DOHH2 (cell line): ENCODE results near the gene PFDN5.

Source experiments
- CTCF ChIP-seq: fragments of 200-600 bp; sonication (generic); IDR thresholded peaks from one replicate; pipeline ENCODE4 v1.5.1; 2014; ENCODE audit warnings: antibody characterized with exemption, mild to moderate bottlenecking, low read depth, low read length; ENCODE audit not compliant: poor library complexity, severe bottlenecking
- EZH2phosphoT487 ChIP-seq: fragments of 200-600 bp; sonication (generic); IDR thresholded peaks from 2 replicates; pipeline ENCODE4 v1.6.1; 2017; ENCODE audit warnings: borderline replicate concordance, mild to moderate bottlenecking, antibody characterized with exemption, low read length, moderate library complexity, mixed read lengths

GRCh38 chr12:53299101-53299453, 3.7 kb downstream of the PFDN5 start:
- TF ChIP-seq CTCF, result no peak
- no peak for TF ChIP-seq EZH2phosphoT487
